Testis (tissue), 2 donors: ENCODE data around the gene TTLL5.

ENCODE experiments used
- POLR2A ChIP-seq: fragments of 450-650 bp; IDR thresholded peaks from one replicate; pipeline ENCODE4 v1.6.1; 2017; ENCODE audit warnings: antibody characterized with exemption, mild to moderate bottlenecking, moderate library complexity
- TF ChIP-seq, protein P1 (sequence below), 3 experiments: fragments of 450-650 bp in 2 of 3; fragments of 200-600 bp in 1 of 3; sonication (generic) in 1 of 3; IDR thresholded peaks; one replicate each; pipeline ENCODE4 v1.5.1; 2016 to 2019; ENCODE audit warnings: antibody characterized with exemption in 3 of 3, mild to moderate bottlenecking in 2 of 3, moderate library complexity in 1 of 3

DNA sequence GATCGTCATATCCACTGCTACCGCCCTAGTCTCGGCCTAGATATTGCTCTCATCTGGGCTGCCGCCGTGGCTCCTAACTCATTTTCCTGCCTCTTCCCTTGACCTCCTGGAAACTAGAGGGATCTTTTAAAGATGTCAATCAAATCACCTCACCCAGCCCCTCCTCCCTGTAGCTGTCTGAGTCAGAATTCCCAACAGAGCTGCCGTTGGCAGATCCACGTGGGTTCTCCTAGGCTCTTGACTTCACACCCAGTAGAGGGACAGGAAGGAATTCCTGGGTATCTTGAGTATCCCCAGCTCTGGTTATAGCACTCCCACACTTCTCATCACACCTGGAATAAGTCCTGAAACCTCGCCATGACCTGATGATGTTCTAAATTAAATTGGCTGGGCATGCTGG, 308.8 kb downstream of the TTLL5 start:
- TF ChIP-seq, protein P1, sequence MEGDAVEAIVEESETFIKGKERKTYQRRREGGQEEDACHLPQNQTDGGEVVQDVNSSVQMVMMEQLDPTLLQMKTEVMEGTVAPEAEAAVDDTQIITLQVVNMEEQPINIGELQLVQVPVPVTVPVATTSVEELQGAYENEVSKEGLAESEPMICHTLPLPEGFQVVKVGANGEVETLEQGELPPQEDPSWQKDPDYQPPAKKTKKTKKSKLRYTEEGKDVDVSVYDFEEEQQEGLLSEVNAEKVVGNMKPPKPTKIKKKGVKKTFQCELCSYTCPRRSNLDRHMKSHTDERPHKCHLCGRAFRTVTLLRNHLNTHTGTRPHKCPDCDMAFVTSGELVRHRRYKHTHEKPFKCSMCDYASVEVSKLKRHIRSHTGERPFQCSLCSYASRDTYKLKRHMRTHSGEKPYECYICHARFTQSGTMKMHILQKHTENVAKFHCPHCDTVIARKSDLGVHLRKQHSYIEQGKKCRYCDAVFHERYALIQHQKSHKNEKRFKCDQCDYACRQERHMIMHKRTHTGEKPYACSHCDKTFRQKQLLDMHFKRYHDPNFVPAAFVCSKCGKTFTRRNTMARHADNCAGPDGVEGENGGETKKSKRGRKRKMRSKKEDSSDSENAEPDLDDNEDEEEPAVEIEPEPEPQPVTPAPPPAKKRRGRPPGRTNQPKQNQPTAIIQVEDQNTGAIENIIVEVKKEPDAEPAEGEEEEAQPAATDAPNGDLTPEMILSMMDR (IDR thresholded peaks at IDR 0.05): no peak
- TF ChIP-seq POLR2A: no peak
